GM12878 (cell line): ENCODE results near the gene VMP1. TPM values are rescaled to one million over a fixed set of nuclear protein-coding genes. Genes with fewer than 3 reads are reported as not detected.

Experiments used
- ATAC-seq: fragments of 200-7000 bp; cut with Tn5 transposase; 3 replicates; pipeline ENCODE4 v1.9.1; 2020; ENCODE audit warnings: mild to moderate bottlenecking, moderate library complexity
- BruUV-seq: library from RNA; stranded (reverse); fragments of 400-500 nt; replicated peaks from 2 replicates; lab custom pipeline; 2021; lab: Mats Ljungman, UMichigan
- CTCF ChIA-PET: fragments of 300-600 bp; sonication (Branson Sonifier 250); formaldehyde crosslinking; extraction: SDS; loops from one replicate; lab custom pipeline; 2021; ENCODE audit warnings: inconsistent platforms; lab: Yijun Ruan, JAX
- POLR2A ChIA-PET: fragments of 350-600 bp; formaldehyde crosslinking; extraction: SDS; loops from one replicate; lab custom pipeline; 2021; ENCODE audit warnings: inconsistent platforms; lab: Charles Lee
- RAD21 ChIA-PET: fragments of 300-600 bp; sonication (Branson Sonifier 250); formaldehyde crosslinking; loops from one replicate; lab custom pipeline; 2023; ENCODE audit warnings: antibody characterized with exemption; ENCODE audit not compliant: unreplicated experiment; lab: Charles Lee
- SMC1A ChIA-PET: fragments of 300-600 bp; sonication (Branson Sonifier 250); formaldehyde crosslinking; loops from one replicate; lab custom pipeline; 2023; ENCODE audit not compliant: unreplicated experiment, uncharacterized antibody; lab: Charles Lee
- DNase-seq: peaks from one replicate; pipeline ENCODE4 v3.0.0-alpha.2; 2011; ENCODE audit warnings: low read depth, low spot score
- FAIRE-seq: peaks from 3 replicates; lab custom pipeline; 2011; peaks lifted over from hg19 to GRCh38; lab: Jason Lieb, UNC
- H2AFZ ChIP-seq: 2 replicates; pipeline ENCODE4 v1.6.0; 2011; ENCODE audit warnings: low read depth, low read length, control low read depth; ENCODE audit not compliant: control insufficient read depth
- H3K27ac ChIP-seq: 2 replicates; pipeline ENCODE4 v1.5.1; 2011; ENCODE audit warnings: control low read depth; ENCODE audit not compliant: control insufficient read depth, insufficient read depth
- H3K27me3 ChIP-seq, 2 experiments: replicated peaks in 1 of 2; 2 replicates each; pipeline versions ENCODE4 v1.6.0 to v1.6.1; 2011; ENCODE audit warnings: low read length in 1 of 2; ENCODE audit not compliant: control insufficient read depth in 2 of 2, insufficient read depth in 2 of 2
- H3K36me3 ChIP-seq, 2 experiments: 2 replicates each; pipeline ENCODE4 v1.5.1; 2011; ENCODE audit warnings: low read length in 1 of 2; ENCODE audit not compliant: control insufficient read depth in 2 of 2, insufficient read depth in 2 of 2
- H3K4me1 ChIP-seq: 2 replicates; pipeline ENCODE4 v1.6.1; 2011; ENCODE audit warnings: mild to moderate bottlenecking, low read length, moderate library complexity, mixed read lengths; ENCODE audit not compliant: control insufficient read depth, insufficient read depth
- H3K4me2 ChIP-seq: 2 replicates; pipeline ENCODE4 v1.6.0; 2011; ENCODE audit warnings: control low read depth; ENCODE audit not compliant: control insufficient read depth, insufficient read depth
- H3K4me3 ChIP-seq: fragments of 200-600 bp; sonication (generic); 2 replicates; pipeline ENCODE4 v1.5.1; 2016
- H3K79me2 ChIP-seq: 2 replicates; pipeline ENCODE4 v1.6.0; 2011; ENCODE audit warnings: low read length; ENCODE audit not compliant: control insufficient read depth, insufficient read depth
- H3K9ac ChIP-seq: 2 replicates; pipeline ENCODE4 v1.8.0; 2011; ENCODE audit warnings: low read length, control low read depth, mixed read lengths; ENCODE audit not compliant: control insufficient read depth, insufficient read depth
- H3K9me3 ChIP-seq: replicated peaks from 3 replicates; pipeline ENCODE4 v1.5.1; 2011; ENCODE audit warnings: mild to moderate bottlenecking, low read length; ENCODE audit not compliant: control insufficient read depth, insufficient read depth
- H4K20me1 ChIP-seq: 2 replicates; pipeline ENCODE4 v1.6.0; 2011; ENCODE audit not compliant: control insufficient read depth, insufficient read depth
- ASH2L ChIP-seq: fragments of 300-600, 200-600 bp; sonication (generic); IDR thresholded peaks from 2 replicates; pipeline ENCODE4 v1.6.1; 2017; ENCODE audit warnings: low read depth, mild to moderate bottlenecking, borderline replicate concordance
- BACH1 ChIP-seq: fragments of 450-650 bp; IDR thresholded peaks from 2 replicates; pipeline ENCODE4 v1.6.1; 2017; ENCODE audit warnings: mild to moderate bottlenecking, borderline replicate concordance
- IRF4 ChIP-seq: IDR thresholded peaks from 2 replicates; pipeline ENCODE4 v1.6.1; 2011; ENCODE audit warnings: low read depth, low read length
- NFXL1 ChIP-seq: fragments of 450-650 bp; IDR thresholded peaks from 2 replicates; pipeline ENCODE4 v1.6.1; 2017; ENCODE audit warnings: antibody characterized with exemption, mild to moderate bottlenecking, borderline replicate concordance
- WGBS: methylation state at CpG from one replicate; pipeline ENCODE4 v1.1.6; 2016; ENCODE audit warnings: low lambda C conversion rate; ENCODE audit not compliant: insufficient replicate concordance, insufficient coverage; ENCODE audit errors: missing lambda C conversion rate; 5-methylcytosine and 5-hydroxymethylcytosine counted together
- in situ Hi-C: fragments of 300-500 bp; cut with MboI; formaldehyde crosslinking; loops from 9 replicates; pipeline ENCODE4 v1.14.3; 2018; ENCODE audit warnings: mixed read lengths
- intact Hi-C: fragments of 100-400 bp; cut with micrococcal nuclease; formaldehyde crosslinking; loops from one replicate; pipeline ENCODE4 v1.14.2; 2022; ENCODE audit not compliant: unreplicated experiment
- polyA plus RNA-seq, 11 experiments: library from polyadenylated mRNA; depleted of rRNA in 4 of 11; unstranded in 6 of 11; stranded (reverse) in 5 of 11; fragments of >200 nt; fragmentation: Nextera tagmentation in 4 of 11; fragmentation: Illumina TruSeq in 1 of 11; extraction: Ambion mirVana in 4 of 11; extraction: Trizol in 1 of 11; gene quantifications; 1 replicate in 1 of 11; 2 replicates in 10 of 11; pipeline versions ENCODE4 v1.2.1 to v1.2.3, GENCODE V29; 2011 to 2016; ENCODE audit warnings: inconsistent platforms in 2 of 11, missing spikeins in 2 of 11, low read depth in 1 of 11
- total RNA-seq, 4 experiments: library from RNA; depleted of rRNA in 3 of 4; stranded (reverse); fragments of >200 nt in 3 of 4; fragmentation: Illumina TruSeq in 1 of 4; extraction: Trizol in 1 of 4; gene quantifications; 2 replicates each; pipeline versions ENCODE4 v1.2.1 to v1.2.3, GENCODE V29; 2013 to 2021
- TF ChIP-seq, protein P1 (sequence below): fragments of 450-650 bp; IDR thresholded peaks from 2 replicates; pipeline ENCODE4 v1.6.1; 2017; ENCODE audit warnings: mild to moderate bottlenecking, moderate library complexity
- TF ChIP-seq, protein P2 (sequence below): IDR thresholded peaks from 2 replicates; pipeline ENCODE4 v1.6.1; 2012; ENCODE audit warnings: low read depth, low read length, improper control_type of control experiment
- TF ChIP-seq, protein P3 (sequence below): IDR thresholded peaks from 2 replicates; pipeline ENCODE4 v1.6.1; 2011; ENCODE audit warnings: borderline replicate concordance, low read depth, mild to moderate bottlenecking, moderate library complexity, mixed read lengths, low read length; ENCODE audit not compliant: insufficient read depth; ENCODE audit errors: extremely low read length

Gene VMP1
- total and polyA plus RNA-seq, 10 of the 15 experiments (the other 5 are each of a cell fraction or from before 2014, with no cell fraction given): 88.4 to 199 (median 132) TPM

DNA sequence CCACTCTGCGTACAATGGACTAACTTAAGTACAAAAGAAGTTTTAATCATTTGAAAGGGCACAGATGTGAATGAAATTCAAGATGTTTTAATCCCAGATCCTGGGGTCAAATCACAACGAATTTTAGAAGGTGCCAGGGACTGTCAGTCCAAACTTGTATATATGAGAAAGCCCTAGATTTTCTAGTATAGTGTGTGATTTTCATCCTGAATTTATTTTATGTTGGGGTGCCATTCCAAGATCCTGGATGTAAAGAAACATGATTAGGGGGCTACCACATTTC is 121.0 kb downstream of the VMP1 start:
- intact Hi-C loops: loop anchor here (2.0 kb wide), 1 partner anchor 76 kb away; no protein-coding TSS in a partner anchor

More for the DNA sequence above, 121.0 kb downstream of the VMP1 start:
- H4K20me1 ChIP-seq: no peaks in the 10 kb centered on the region
- H3K36me3 ChIP-seq: no peaks in the 10 kb centered on the region
- no peak overlapping the region for H2AFZ ChIP-seq
- H3K9me3 ChIP-seq: no peaks in the 10 kb centered on the region
- FAIRE-seq: no peak
- BruUV-seq: no TSS peak
- DNase-seq: no peak
- CTCF ChIA-PET: interaction anchor here (1.0 to 7.9 kb wide), 13 partner anchors 10 to 75 kb away, joined by 3 to 75 read pairs (median 5); no protein-coding TSS in a partner anchor
- peak overlapping the region; percentile 65 for H3K4me3 ChIP-seq
- H3K4me1 ChIP-seq: peaks cover 79% of the 10 kb centered on the region
- H3K27me3 ChIP-seq: no peaks in the 10 kb centered on the region
- in situ Hi-C loops: loop anchor here (5.0 kb wide), 1 partner anchor 41 kb away; no protein-coding TSS in a partner anchor
- ATAC-seq: no peak
- 0% methylated on average over 2 of the region's 2 CpGs for WGBS
- peak overlapping the region; percentile 95 for H3K4me2 ChIP-seq
- TF ChIP-seq, protein P1, sequence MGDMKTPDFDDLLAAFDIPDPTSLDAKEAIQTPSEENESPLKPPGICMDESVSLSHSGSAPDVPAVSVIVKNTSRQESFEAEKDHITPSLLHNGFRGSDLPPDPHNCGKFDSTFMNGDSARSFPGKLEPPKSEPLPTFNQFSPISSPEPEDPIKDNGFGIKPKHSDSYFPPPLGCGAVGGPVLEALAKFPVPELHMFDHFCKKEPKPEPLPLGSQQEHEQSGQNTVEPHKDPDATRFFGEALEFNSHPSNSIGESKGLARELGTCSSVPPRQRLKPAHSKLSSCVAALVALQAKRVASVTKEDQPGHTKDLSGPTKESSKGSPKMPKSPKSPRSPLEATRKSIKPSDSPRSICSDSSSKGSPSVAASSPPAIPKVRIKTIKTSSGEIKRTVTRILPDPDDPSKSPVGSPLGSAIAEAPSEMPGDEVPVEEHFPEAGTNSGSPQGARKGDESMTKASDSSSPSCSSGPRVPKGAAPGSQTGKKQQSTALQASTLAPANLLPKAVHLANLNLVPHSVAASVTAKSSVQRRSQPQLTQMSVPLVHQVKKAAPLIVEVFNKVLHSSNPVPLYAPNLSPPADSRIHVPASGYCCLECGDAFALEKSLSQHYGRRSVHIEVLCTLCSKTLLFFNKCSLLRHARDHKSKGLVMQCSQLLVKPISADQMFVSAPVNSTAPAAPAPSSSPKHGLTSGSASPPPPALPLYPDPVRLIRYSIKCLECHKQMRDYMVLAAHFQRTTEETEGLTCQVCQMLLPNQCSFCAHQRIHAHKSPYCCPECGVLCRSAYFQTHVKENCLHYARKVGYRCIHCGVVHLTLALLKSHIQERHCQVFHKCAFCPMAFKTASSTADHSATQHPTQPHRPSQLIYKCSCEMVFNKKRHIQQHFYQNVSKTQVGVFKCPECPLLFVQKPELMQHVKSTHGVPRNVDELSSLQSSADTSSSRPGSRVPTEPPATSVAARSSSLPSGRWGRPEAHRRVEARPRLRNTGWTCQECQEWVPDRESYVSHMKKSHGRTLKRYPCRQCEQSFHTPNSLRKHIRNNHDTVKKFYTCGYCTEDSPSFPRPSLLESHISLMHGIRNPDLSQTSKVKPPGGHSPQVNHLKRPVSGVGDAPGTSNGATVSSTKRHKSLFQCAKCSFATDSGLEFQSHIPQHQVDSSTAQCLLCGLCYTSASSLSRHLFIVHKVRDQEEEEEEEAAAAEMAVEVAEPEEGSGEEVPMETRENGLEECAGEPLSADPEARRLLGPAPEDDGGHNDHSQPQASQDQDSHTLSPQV: 0 out of 2 replicates have a peak, but pooled peaks have one; percentile 5
- TF ChIP-seq IRF4: no peak
- TF ChIP-seq, protein P2, sequence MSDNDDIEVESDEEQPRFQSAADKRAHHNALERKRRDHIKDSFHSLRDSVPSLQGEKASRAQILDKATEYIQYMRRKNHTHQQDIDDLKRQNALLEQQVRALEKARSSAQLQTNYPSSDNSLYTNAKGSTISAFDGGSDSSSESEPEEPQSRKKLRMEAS: no peak
- TF ChIP-seq, protein P3, sequence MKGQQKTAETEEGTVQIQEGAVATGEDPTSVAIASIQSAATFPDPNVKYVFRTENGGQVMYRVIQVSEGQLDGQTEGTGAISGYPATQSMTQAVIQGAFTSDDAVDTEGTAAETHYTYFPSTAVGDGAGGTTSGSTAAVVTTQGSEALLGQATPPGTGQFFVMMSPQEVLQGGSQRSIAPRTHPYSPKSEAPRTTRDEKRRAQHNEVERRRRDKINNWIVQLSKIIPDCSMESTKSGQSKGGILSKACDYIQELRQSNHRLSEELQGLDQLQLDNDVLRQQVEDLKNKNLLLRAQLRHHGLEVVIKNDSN: no peak
- TF ChIP-seq BACH1: peak; percentile 5; the same call in 1 of the 2 replicates
- no peak for TF ChIP-seq ASH2L
- TF ChIP-seq NFXL1: 0 out of 2 replicates have a peak, but pooled peaks have one; percentile 34
- TF ChIP-seq, all 136 proteins: peak for 3
- H3K9ac ChIP-seq: peak overlapping the region; percentile 84
- SMC1A ChIA-PET: interaction anchor here (0.6 to 15.2 kb wide), 17 partner anchors 9 to 121 kb away, joined by 3 to 250 read pairs (median 6); partner anchors contain the start of genes PTRH2 and VMP1
- POLR2A ChIA-PET: interaction anchor here (1.4 to 12.0 kb wide), 8 partner anchors 8 to 75 kb away, joined by 5 to 332 read pairs (median 16); no protein-coding TSS in a partner anchor
- RAD21 ChIA-PET: interaction anchor here (0.5 to 11.5 kb wide), 11 partner anchors 10 to 75 kb away, joined by 3 to 223 read pairs (median 15); no protein-coding TSS in a partner anchor
- peaks cover 50% of the 10 kb centered on the region for H3K79me2 ChIP-seq
- peak overlapping the region; percentile 98 for H3K27ac ChIP-seq
